HG03095 (cell line): ENCODE results near the gene MAJIN.
"Not testable (repeated sequence)": the region's sequence is repeated elsewhere in the genome, so short reads cannot be mapped to it uniquely, and the experiment has no call there.

Source experiments
- ATAC-seq: cut with Tn5 transposase; IDR thresholded peaks from one replicate; pipeline ENCODE4 v1.9.1; 2021; ENCODE audit warnings: moderate library complexity; ENCODE audit not compliant: unreplicated experiment

The MAJIN gene

GRCh38 chr11:64994318-64994717 is 22.4 kb upstream of the MAJIN start:
- ATAC-seq: no peak

GRCh38 chr11:64990222-64990923 is 18.5 kb upstream of the MAJIN start:
- ATAC-seq: no peak

- ATAC-seq: no peak
Observed at GRCh38 chr11:64989416-64989815, 17.5 kb upstream of the MAJIN start.

- no peak for ATAC-seq
Observed at GRCh38 chr11:64987998-64988854, 16.3 kb upstream of the MAJIN start.

GRCh38 chr11:64983339-64983738 is 11.4 kb upstream of the MAJIN start:
- not testable (repeated sequence) for ATAC-seq

- no peak for ATAC-seq
Observed at GRCh38 chr11:64976651-64977050, 4.7 kb upstream of the MAJIN start.

- ATAC-seq: no peak
Observed at GRCh38 chr11:64974124-64974523, 2.2 kb upstream of the MAJIN start.

GRCh38 chr11:64970731-64971151 is 1.2 kb downstream of the MAJIN start:
- no peak for ATAC-seq

GRCh38 chr11:64969209-64969608 is 2.7 kb downstream of the MAJIN start:
- no peak for ATAC-seq

GRCh38 chr11:64967375-64967774 is 4.5 kb downstream of the MAJIN start:
- no peak for ATAC-seq

- ATAC-seq: no peak
Observed at GRCh38 chr11:64963072-64963631, 8.8 kb downstream of the MAJIN start.

- ATAC-seq: no peak
Observed at GRCh38 chr11:64960719-64961118, 11.2 kb downstream of the MAJIN start.

- no peak for ATAC-seq
Observed at GRCh38 chr11:64959498-64959897, 12.4 kb downstream of the MAJIN start.

- ATAC-seq: no peak
Observed at GRCh38 chr11:64954201-64954600, 17.7 kb downstream of the MAJIN start.

- no peak for ATAC-seq
Observed at GRCh38 chr11:64951529-64951928, 20.4 kb downstream of the MAJIN start.

- ATAC-seq: no peak
Observed at GRCh38 chr11:64947208-64947814, 24.6 kb downstream of the MAJIN start.

- no peak for ATAC-seq
Observed at GRCh38 chr11:64936539-64936938, 35.4 kb downstream of the MAJIN start.

- ATAC-seq: no peak
Observed at GRCh38 chr11:64935359-64936081, 36.4 kb downstream of the MAJIN start, which contains the start of gene GPHA2. Gene GPHA2, minus strand, starts transcription at chr11:64935893. Its CDS starts 433 bp downstream, at chr11:64935460.

- ATAC-seq: no peak
Observed at GRCh38 chr11:64934682-64935358, 37.1 kb downstream of the MAJIN start.
